ENCODE data around the gene COL19A1.
"Not testable (repeated sequence)": the region's sequence is repeated elsewhere in the genome, so short reads cannot be mapped to it uniquely, and the experiment has no call there.

- TF ChIP-seq, protein P1, sequence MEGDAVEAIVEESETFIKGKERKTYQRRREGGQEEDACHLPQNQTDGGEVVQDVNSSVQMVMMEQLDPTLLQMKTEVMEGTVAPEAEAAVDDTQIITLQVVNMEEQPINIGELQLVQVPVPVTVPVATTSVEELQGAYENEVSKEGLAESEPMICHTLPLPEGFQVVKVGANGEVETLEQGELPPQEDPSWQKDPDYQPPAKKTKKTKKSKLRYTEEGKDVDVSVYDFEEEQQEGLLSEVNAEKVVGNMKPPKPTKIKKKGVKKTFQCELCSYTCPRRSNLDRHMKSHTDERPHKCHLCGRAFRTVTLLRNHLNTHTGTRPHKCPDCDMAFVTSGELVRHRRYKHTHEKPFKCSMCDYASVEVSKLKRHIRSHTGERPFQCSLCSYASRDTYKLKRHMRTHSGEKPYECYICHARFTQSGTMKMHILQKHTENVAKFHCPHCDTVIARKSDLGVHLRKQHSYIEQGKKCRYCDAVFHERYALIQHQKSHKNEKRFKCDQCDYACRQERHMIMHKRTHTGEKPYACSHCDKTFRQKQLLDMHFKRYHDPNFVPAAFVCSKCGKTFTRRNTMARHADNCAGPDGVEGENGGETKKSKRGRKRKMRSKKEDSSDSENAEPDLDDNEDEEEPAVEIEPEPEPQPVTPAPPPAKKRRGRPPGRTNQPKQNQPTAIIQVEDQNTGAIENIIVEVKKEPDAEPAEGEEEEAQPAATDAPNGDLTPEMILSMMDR (conservative IDR thresholded peaks at IDR 0.05; ENCODE audit: low read length): not testable (repeated sequence)
- not testable (repeated sequence) for TF ChIP-seq EZH2phosphoT487 (IDR thresholded peaks at IDR 0.05; ENCODE audit: borderline replicate concordance)
Observed at GRCh38 chr6:69921611-69922010, 55.3 kb downstream of the COL19A1 start.

Measured in Loucy (cell line).